Endothelial cell of umbilical vein (primary cell): ENCODE results near the gene ZSCAN32. TPM values are rescaled to one million over a fixed set of nuclear protein-coding genes. Genes with fewer than 3 reads are reported as not detected.

Experiments
- BruUV-seq: library from RNA; stranded (reverse); fragments of 400-500 nt; replicated peaks from 2 replicates; lab custom pipeline; 2021; lab: Mats Ljungman, UMichigan
- CTCF ChIA-PET: fragments of 300-600, 350-600 bp; sonication (Branson Sonifier 250); formaldehyde crosslinking; loops from one replicate; lab custom pipeline; 2021; ENCODE audit warnings: antibody characterized with exemption, inconsistent platforms; lab: Charles Lee
- POLR2A ChIA-PET: fragments of 300-600, 350-600 bp; sonication (Branson Sonifier 250); formaldehyde crosslinking; loops from one replicate; lab custom pipeline; 2021; ENCODE audit warnings: antibody characterized with exemption, inconsistent platforms; lab: Charles Lee
- DNase-seq: peaks from one replicate; pipeline ENCODE4 v3.0.0-alpha.2; 2011; ENCODE audit warnings: low read depth, low spot score
- FAIRE-seq: peaks from 2 replicates; lab custom pipeline; 2011; peaks lifted over from hg19 to GRCh38; lab: Jason Lieb, UNC
- H2AFZ ChIP-seq: 2 replicates; pipeline ENCODE4 v1.6.0; 2012; ENCODE audit warnings: low read depth, low read length, control low read depth, inconsistent platforms
- H3K27ac ChIP-seq: 2 replicates; pipeline ENCODE4 v1.5.1; 2011; ENCODE audit warnings: low read depth, mild to moderate bottlenecking, control low read depth, low read length, moderate library complexity; ENCODE audit not compliant: insufficient read depth
- H3K27me3 ChIP-seq, 2 experiments: 2 replicates each; pipeline versions ENCODE4 v1.6.0 to v1.6.1; 2011; ENCODE audit warnings: low read length in 2 of 2, mixed read lengths in 1 of 2; ENCODE audit not compliant: control insufficient read depth in 2 of 2, insufficient read depth in 2 of 2
- H3K36me3 ChIP-seq, 2 experiments: 2 replicates in 1 of 2; 3 replicates in 1 of 2; pipeline ENCODE4 v1.5.1; 2011; ENCODE audit warnings: low read length in 2 of 2, mild to moderate bottlenecking in 1 of 2, moderate library complexity in 1 of 2; ENCODE audit not compliant: control insufficient read depth in 2 of 2, insufficient read depth in 2 of 2; ENCODE audit errors: extremely low read depth in 1 of 2
- H3K4me1 ChIP-seq: 3 replicates; pipeline ENCODE4 v1.5.1; 2011; ENCODE audit warnings: mild to moderate bottlenecking, low read length; ENCODE audit not compliant: control insufficient read depth, insufficient read depth; ENCODE audit errors: extremely low read depth
- H3K4me2 ChIP-seq: 2 replicates; pipeline ENCODE4 v1.6.1; 2011; ENCODE audit warnings: low read length, control low read depth, mixed read lengths; ENCODE audit not compliant: insufficient read depth
- H3K4me3 ChIP-seq, 3 experiments: fragments of 200-600 bp in 1 of 3; sonication (generic), shearing (Covaris generic) in 1 of 3; replicated peaks in 1 of 3; 2 replicates each; pipeline ENCODE4 v1.5.1; 2011 to 2016; ENCODE audit warnings: control low read depth in 3 of 3, low read length in 3 of 3, mild to moderate bottlenecking in 2 of 3, inconsistent platforms in 1 of 3, low read depth in 1 of 3, moderate library complexity in 1 of 3; ENCODE audit not compliant: insufficient read depth in 1 of 3
- H3K79me2 ChIP-seq: 2 replicates; pipeline ENCODE4 v1.6.0; 2012; ENCODE audit warnings: low read length, inconsistent platforms; ENCODE audit not compliant: control insufficient read depth, insufficient read depth
- H3K9ac ChIP-seq: replicated peaks from 2 replicates; pipeline ENCODE3; 2011; ENCODE audit warnings: low read length, control low read depth; ENCODE audit not compliant: insufficient read depth; ENCODE audit errors: extremely low read depth
- H3K9me1 ChIP-seq: replicated peaks from 3 replicates; pipeline ENCODE4 v1.6.0; 2011; ENCODE audit warnings: mild to moderate bottlenecking, low read length; ENCODE audit not compliant: control insufficient read depth, insufficient read depth; ENCODE audit errors: extremely low read depth
- H3K9me3 ChIP-seq: replicated peaks from 2 replicates; pipeline ENCODE4 v1.5.1; 2012; ENCODE audit warnings: low read length, inconsistent platforms; ENCODE audit not compliant: control insufficient read depth, insufficient read depth
- H4K20me1 ChIP-seq: replicated peaks from 2 replicates; pipeline ENCODE3; 2011; ENCODE audit warnings: mild to moderate bottlenecking, low read length; ENCODE audit not compliant: control insufficient read depth, insufficient read depth; ENCODE audit errors: extremely low read depth
- EZH2 ChIP-seq: IDR thresholded peaks from 2 replicates; pipeline ENCODE4 v1.6.1; 2012; ENCODE audit warnings: borderline replicate concordance, low read depth, mild to moderate bottlenecking, moderate library complexity, low read length, inconsistent platforms; ENCODE audit not compliant: severe bottlenecking
- FOS ChIP-seq: IDR thresholded peaks from 2 replicates; pipeline ENCODE4 v1.6.1; 2011; ENCODE audit warnings: mild to moderate bottlenecking, low read length, moderate library complexity, borderline replicate concordance; ENCODE audit not compliant: insufficient read depth
- GATA2 ChIP-seq: IDR thresholded peaks from 2 replicates; pipeline ENCODE4 v1.7.0; 2011; ENCODE audit warnings: low read depth, mild to moderate bottlenecking, moderate library complexity, mixed read lengths, low read length; ENCODE audit not compliant: insufficient read length, insufficient read depth
- JUN ChIP-seq: IDR thresholded peaks from 2 replicates; pipeline ENCODE4 v1.6.1; 2011; ENCODE audit warnings: borderline replicate concordance, low read depth; ENCODE audit not compliant: insufficient read length, insufficient read depth
- MYC ChIP-seq: IDR thresholded peaks from one replicate; pipeline ENCODE4 v1.6.1; 2011; ENCODE audit warnings: mild to moderate bottlenecking, low read depth, low read length
- POLR2A ChIP-seq: IDR thresholded peaks from 2 replicates; pipeline ENCODE4 v1.6.1; 2012; ENCODE audit warnings: low read depth, mild to moderate bottlenecking, control low read depth, low read length
- POLR2AphosphoS5 ChIP-seq: IDR thresholded peaks from 2 replicates; pipeline ENCODE4 v1.6.1; 2012; ENCODE audit warnings: low read depth, mild to moderate bottlenecking, control low read depth, low read length, moderate library complexity; ENCODE audit not compliant: insufficient read depth
- dilution Hi-C: fragments of 300-500 bp; cut with MboI; formaldehyde crosslinking; loops from one replicate; pipeline ENCODE4 v1.15.0; 2019; ENCODE audit warnings: low sequenced_read_pairs; ENCODE audit not compliant: extremely low pct_ligation_motif_present
- intact Hi-C: fragments of 100-400 bp; cut with micrococcal nuclease; formaldehyde crosslinking; loops from one replicate; pipeline ENCODE4 v1.10.0; 2022
- polyA plus RNA-seq, 4 experiments: library from polyadenylated mRNA; depleted of rRNA in 3 of 4; stranded (reverse) in 3 of 4; unstranded in 1 of 4; fragments of >200 nt; gene quantifications; 2 replicates each; pipeline versions ENCODE4 v1.2.1 to v1.2.3, GENCODE V29; 2011 to 2012; ENCODE audit warnings: missing spikeins in 1 of 4
- total RNA-seq: library from RNA; stranded (reverse); gene quantifications from 2 replicates; pipeline ENCODE4 v1.2.3, GENCODE V29; 2021
- TF ChIP-seq, protein P1 (sequence below): IDR thresholded peaks from 2 replicates; pipeline ENCODE4 v1.6.1; 2011; ENCODE audit not compliant: insufficient read depth, insufficient read length
- TF ChIP-seq, protein P2 (sequence below), 2 donors: IDR thresholded peaks; 1 replicate in 1 of 2; 2 replicates in 1 of 2; pipeline ENCODE4 v1.5.1; 2011; ENCODE audit warnings: low read length in 2 of 2, mild to moderate bottlenecking in 2 of 2, moderate library complexity in 2 of 2, control low read depth in 1 of 2, inconsistent platforms in 1 of 2, low read depth in 1 of 2; ENCODE audit not compliant: insufficient read depth in 1 of 2; ENCODE audit errors: extremely low read depth in 1 of 2

The ZSCAN32 gene
- total and polyA plus RNA-seq, 2 donors (not counting 3 experiments of a cell fraction or from before 2014, with no cell fraction given), result 8.0 to 10.9 TPM

GRCh38 chr16:3377917-3378316, 22.9 kb downstream of the ZSCAN32 start:
- Histone ChIP-seq H2AFZ (no peak overlapping the region), H3K36me3 (peaks cover 3 to 5% of the 10 kb centered on the region in 2 experiments), H3K79me2 (no peaks in the 10 kb centered on the region), H3K4me1 (no peaks in the 10 kb centered on the region), H4K20me1 (no peaks in the 10 kb centered on the region), H3K4me3 (no peak overlapping the region), H3K27ac (no peak overlapping the region), H3K9me3 (peaks cover 13% of the 10 kb centered on the region), H3K27me3 (no peaks in the 10 kb centered on the region), H3K9me1 (no peaks in the 10 kb centered on the region), H3K9ac (no peak overlapping the region), H3K4me2 (no peak overlapping the region)
- BruUV-seq, result no TSS peak
- dilution Hi-C loops (no loop called here), intact Hi-C loops (no loop called here)
- ChIA-PET POLR2A (no interaction called here), CTCF (no interaction called here)
- DNase-seq (no peak), FAIRE-seq (no peak)
- no peak for TF ChIP-seq JUN
- no peak for TF ChIP-seq GATA2
- no peak for TF ChIP-seq EZH2
- no peak for TF ChIP-seq POLR2AphosphoS5
- TF ChIP-seq MYC, result no peak
- TF ChIP-seq, protein P1, sequence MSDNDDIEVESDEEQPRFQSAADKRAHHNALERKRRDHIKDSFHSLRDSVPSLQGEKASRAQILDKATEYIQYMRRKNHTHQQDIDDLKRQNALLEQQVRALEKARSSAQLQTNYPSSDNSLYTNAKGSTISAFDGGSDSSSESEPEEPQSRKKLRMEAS, result no peak
- TF ChIP-seq FOS, result no peak
- TF ChIP-seq, protein P2, sequence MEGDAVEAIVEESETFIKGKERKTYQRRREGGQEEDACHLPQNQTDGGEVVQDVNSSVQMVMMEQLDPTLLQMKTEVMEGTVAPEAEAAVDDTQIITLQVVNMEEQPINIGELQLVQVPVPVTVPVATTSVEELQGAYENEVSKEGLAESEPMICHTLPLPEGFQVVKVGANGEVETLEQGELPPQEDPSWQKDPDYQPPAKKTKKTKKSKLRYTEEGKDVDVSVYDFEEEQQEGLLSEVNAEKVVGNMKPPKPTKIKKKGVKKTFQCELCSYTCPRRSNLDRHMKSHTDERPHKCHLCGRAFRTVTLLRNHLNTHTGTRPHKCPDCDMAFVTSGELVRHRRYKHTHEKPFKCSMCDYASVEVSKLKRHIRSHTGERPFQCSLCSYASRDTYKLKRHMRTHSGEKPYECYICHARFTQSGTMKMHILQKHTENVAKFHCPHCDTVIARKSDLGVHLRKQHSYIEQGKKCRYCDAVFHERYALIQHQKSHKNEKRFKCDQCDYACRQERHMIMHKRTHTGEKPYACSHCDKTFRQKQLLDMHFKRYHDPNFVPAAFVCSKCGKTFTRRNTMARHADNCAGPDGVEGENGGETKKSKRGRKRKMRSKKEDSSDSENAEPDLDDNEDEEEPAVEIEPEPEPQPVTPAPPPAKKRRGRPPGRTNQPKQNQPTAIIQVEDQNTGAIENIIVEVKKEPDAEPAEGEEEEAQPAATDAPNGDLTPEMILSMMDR (IDR thresholded peaks at IDR 0.05; ENCODE audit: extremely low read depth in 1 of 2, insufficient read depth in 1 of 2, low read depth in 1 of 2, low read length in 2 of 2), result no peak
- TF ChIP-seq POLR2A, result no peak
